GM12878 (cell line): ENCODE measurements around the gene BNC2. TPM values are rescaled to one million over a fixed set of nuclear protein-coding genes. Genes with fewer than 3 reads are reported as not detected.

Experiments used
- ATAC-seq: fragments of 200-7000 bp; cut with Tn5 transposase; 3 replicates; pipeline ENCODE4 v1.9.1; 2020; ENCODE audit warnings: mild to moderate bottlenecking, moderate library complexity
- BruUV-seq: library from RNA; stranded (reverse); fragments of 400-500 nt; replicated peaks from 2 replicates; lab custom pipeline; 2021; lab: Mats Ljungman, UMichigan
- CTCF ChIA-PET: fragments of 300-600 bp; sonication (Branson Sonifier 250); formaldehyde crosslinking; extraction: SDS; loops from one replicate; lab custom pipeline; 2021; ENCODE audit warnings: inconsistent platforms; lab: Yijun Ruan, JAX
- POLR2A ChIA-PET: fragments of 350-600 bp; formaldehyde crosslinking; extraction: SDS; loops from one replicate; lab custom pipeline; 2021; ENCODE audit warnings: inconsistent platforms; lab: Charles Lee
- RAD21 ChIA-PET: fragments of 300-600 bp; sonication (Branson Sonifier 250); formaldehyde crosslinking; loops from one replicate; lab custom pipeline; 2023; ENCODE audit warnings: antibody characterized with exemption; ENCODE audit not compliant: unreplicated experiment; lab: Charles Lee
- SMC1A ChIA-PET: fragments of 300-600 bp; sonication (Branson Sonifier 250); formaldehyde crosslinking; loops from one replicate; lab custom pipeline; 2023; ENCODE audit not compliant: unreplicated experiment, uncharacterized antibody; lab: Charles Lee
- DNase-seq: peaks from one replicate; pipeline ENCODE4 v3.0.0-alpha.2; 2011; ENCODE audit warnings: low read depth, low spot score
- FAIRE-seq: peaks from 3 replicates; lab custom pipeline; 2011; peaks lifted over from hg19 to GRCh38; lab: Jason Lieb, UNC
- H2AFZ ChIP-seq: 2 replicates; pipeline ENCODE4 v1.6.0; 2011; ENCODE audit warnings: low read depth, low read length, control low read depth; ENCODE audit not compliant: control insufficient read depth
- H3K27ac ChIP-seq: 2 replicates; pipeline ENCODE4 v1.5.1; 2011; ENCODE audit warnings: control low read depth; ENCODE audit not compliant: control insufficient read depth, insufficient read depth
- H3K27me3 ChIP-seq, 2 experiments: replicated peaks in 1 of 2; 2 replicates each; pipeline versions ENCODE4 v1.6.0 to v1.6.1; 2011; ENCODE audit warnings: low read length in 1 of 2; ENCODE audit not compliant: control insufficient read depth in 2 of 2, insufficient read depth in 2 of 2
- H3K36me3 ChIP-seq, 2 experiments: 2 replicates each; pipeline ENCODE4 v1.5.1; 2011; ENCODE audit warnings: low read length in 1 of 2; ENCODE audit not compliant: control insufficient read depth in 2 of 2, insufficient read depth in 2 of 2
- H3K4me1 ChIP-seq: 2 replicates; pipeline ENCODE4 v1.6.1; 2011; ENCODE audit warnings: mild to moderate bottlenecking, low read length, moderate library complexity, mixed read lengths; ENCODE audit not compliant: control insufficient read depth, insufficient read depth
- H3K4me2 ChIP-seq: 2 replicates; pipeline ENCODE4 v1.6.0; 2011; ENCODE audit warnings: control low read depth; ENCODE audit not compliant: control insufficient read depth, insufficient read depth
- H3K4me3 ChIP-seq: fragments of 200-600 bp; sonication (generic); 2 replicates; pipeline ENCODE4 v1.5.1; 2016
- H3K79me2 ChIP-seq: 2 replicates; pipeline ENCODE4 v1.6.0; 2011; ENCODE audit warnings: low read length; ENCODE audit not compliant: control insufficient read depth, insufficient read depth
- H3K9ac ChIP-seq: 2 replicates; pipeline ENCODE4 v1.8.0; 2011; ENCODE audit warnings: low read length, control low read depth, mixed read lengths; ENCODE audit not compliant: control insufficient read depth, insufficient read depth
- H3K9me3 ChIP-seq: replicated peaks from 3 replicates; pipeline ENCODE4 v1.5.1; 2011; ENCODE audit warnings: mild to moderate bottlenecking, low read length; ENCODE audit not compliant: control insufficient read depth, insufficient read depth
- H4K20me1 ChIP-seq: 2 replicates; pipeline ENCODE4 v1.6.0; 2011; ENCODE audit not compliant: control insufficient read depth, insufficient read depth
- GABPA ChIP-seq: IDR thresholded peaks from 2 replicates; pipeline ENCODE4 v1.6.1; 2014; ENCODE audit warnings: antibody characterized with exemption, low read depth, mild to moderate bottlenecking, inconsistent platforms
- HDGF ChIP-seq: fragments of 450-650 bp; IDR thresholded peaks from 2 replicates; pipeline ENCODE4 v1.6.1; 2016; ENCODE audit warnings: antibody characterized with exemption
- MTA2 ChIP-seq: fragments of 450-650 bp; IDR thresholded peaks from 2 replicates; pipeline ENCODE4 v1.6.1; 2016; ENCODE audit warnings: low read depth, mild to moderate bottlenecking, moderate library complexity
- NFYA ChIP-seq: IDR thresholded peaks from 2 replicates; pipeline ENCODE4 v1.6.1; 2011; ENCODE audit warnings: low read depth, mild to moderate bottlenecking, low read length, improper control_type of control experiment, borderline replicate concordance
- NFYB ChIP-seq: IDR thresholded peaks from 2 replicates; pipeline ENCODE4 v1.6.1; 2011; ENCODE audit warnings: low read depth, mild to moderate bottlenecking, low read length, improper control_type of control experiment, moderate library complexity; ENCODE audit not compliant: insufficient read depth
- SP1 ChIP-seq: IDR thresholded peaks from one replicate; pipeline ENCODE4 v1.6.1; 2011; ENCODE audit warnings: low read depth, low read length
- SPI1 ChIP-seq: IDR thresholded peaks from 2 replicates; pipeline ENCODE4 v1.6.1; 2011; ENCODE audit warnings: low read depth, mild to moderate bottlenecking, low read length, moderate library complexity, borderline replicate concordance; ENCODE audit not compliant: insufficient read depth
- SUPT20H ChIP-seq: IDR thresholded peaks from 2 replicates; pipeline ENCODE4 v1.6.1; 2011; ENCODE audit warnings: low read depth, mild to moderate bottlenecking, low read length, moderate library complexity, borderline replicate concordance; ENCODE audit not compliant: control insufficient read depth
- TCF7 ChIP-seq: IDR thresholded peaks from 2 replicates; pipeline ENCODE4 v1.6.1; 2014; ENCODE audit warnings: antibody characterized with exemption, borderline replicate concordance
- WGBS: methylation state at CpG from one replicate; pipeline ENCODE4 v1.1.6; 2016; ENCODE audit warnings: low lambda C conversion rate; ENCODE audit not compliant: insufficient replicate concordance, insufficient coverage; ENCODE audit errors: missing lambda C conversion rate; 5-methylcytosine and 5-hydroxymethylcytosine counted together
- in situ Hi-C: fragments of 300-500 bp; cut with MboI; formaldehyde crosslinking; loops from 9 replicates; pipeline ENCODE4 v1.14.3; 2018; ENCODE audit warnings: mixed read lengths
- intact Hi-C: fragments of 100-400 bp; cut with micrococcal nuclease; formaldehyde crosslinking; loops from one replicate; pipeline ENCODE4 v1.14.2; 2022; ENCODE audit not compliant: unreplicated experiment
- polyA plus RNA-seq, 11 experiments: library from polyadenylated mRNA; depleted of rRNA in 4 of 11; unstranded in 6 of 11; stranded (reverse) in 5 of 11; fragments of >200 nt; fragmentation: Nextera tagmentation in 4 of 11; fragmentation: Illumina TruSeq in 1 of 11; extraction: Ambion mirVana in 4 of 11; extraction: Trizol in 1 of 11; gene quantifications; 1 replicate in 1 of 11; 2 replicates in 10 of 11; pipeline versions ENCODE4 v1.2.1 to v1.2.3, GENCODE V29; 2011 to 2016; ENCODE audit warnings: inconsistent platforms in 2 of 11, missing spikeins in 2 of 11, low read depth in 1 of 11
- total RNA-seq, 4 experiments: library from RNA; depleted of rRNA in 3 of 4; stranded (reverse); fragments of >200 nt in 3 of 4; fragmentation: Illumina TruSeq in 1 of 4; extraction: Trizol in 1 of 4; gene quantifications; 2 replicates each; pipeline versions ENCODE4 v1.2.1 to v1.2.3, GENCODE V29; 2013 to 2021
- TF ChIP-seq, protein P1 (sequence below): fragments of 450-650 bp; formaldehyde crosslinking; IDR thresholded peaks from 2 replicates; pipeline ENCODE4 v1.4.0; 2022; ENCODE audit warnings: mild to moderate bottlenecking, moderate library complexity
- TF ChIP-seq, protein P2 (sequence below): IDR thresholded peaks from 2 replicates; pipeline ENCODE4 v1.6.1; 2011; ENCODE audit warnings: mild to moderate bottlenecking, low read depth, low read length, moderate library complexity; ENCODE audit not compliant: insufficient replicate concordance
- TF ChIP-seq, protein P3 (sequence below): fragments of 450-650 bp; IDR thresholded peaks from 2 replicates; pipeline ENCODE4 v1.6.1; 2017; ENCODE audit warnings: mild to moderate bottlenecking, moderate library complexity
- TF ChIP-seq, protein P4 (sequence below): fragments of 450-650 bp; IDR thresholded peaks from 2 replicates; pipeline ENCODE4 v1.6.1; 2017; ENCODE audit warnings: low read depth, mild to moderate bottlenecking, moderate library complexity

The BNC2 gene
- total and polyA plus RNA-seq, 10 of the 15 experiments (the other 5 are each of a cell fraction or from before 2014, with no cell fraction given) = 0.05 to 14.5 (median 0.26) TPM

DNA sequence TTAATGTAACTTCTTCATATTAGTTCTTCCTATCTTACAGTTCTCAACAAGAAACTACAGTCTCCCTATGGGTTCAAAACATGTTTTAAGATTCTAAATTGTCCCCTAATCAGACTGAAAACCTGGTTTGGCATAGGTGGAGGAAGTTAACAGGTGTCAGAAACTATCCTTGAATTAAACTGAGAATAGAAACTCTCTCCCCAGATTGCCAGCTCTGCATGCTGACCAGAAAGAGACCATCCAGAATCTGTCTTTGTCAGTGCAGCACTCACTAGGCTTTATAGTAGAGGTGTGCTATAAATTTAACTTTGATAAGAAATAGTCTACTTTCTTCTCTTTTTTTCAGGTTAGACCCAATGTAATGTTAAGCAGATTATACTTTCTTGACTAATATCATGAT, 63.8 kb downstream of the BNC2 start (continued):
- TF ChIP-seq, protein P1, sequence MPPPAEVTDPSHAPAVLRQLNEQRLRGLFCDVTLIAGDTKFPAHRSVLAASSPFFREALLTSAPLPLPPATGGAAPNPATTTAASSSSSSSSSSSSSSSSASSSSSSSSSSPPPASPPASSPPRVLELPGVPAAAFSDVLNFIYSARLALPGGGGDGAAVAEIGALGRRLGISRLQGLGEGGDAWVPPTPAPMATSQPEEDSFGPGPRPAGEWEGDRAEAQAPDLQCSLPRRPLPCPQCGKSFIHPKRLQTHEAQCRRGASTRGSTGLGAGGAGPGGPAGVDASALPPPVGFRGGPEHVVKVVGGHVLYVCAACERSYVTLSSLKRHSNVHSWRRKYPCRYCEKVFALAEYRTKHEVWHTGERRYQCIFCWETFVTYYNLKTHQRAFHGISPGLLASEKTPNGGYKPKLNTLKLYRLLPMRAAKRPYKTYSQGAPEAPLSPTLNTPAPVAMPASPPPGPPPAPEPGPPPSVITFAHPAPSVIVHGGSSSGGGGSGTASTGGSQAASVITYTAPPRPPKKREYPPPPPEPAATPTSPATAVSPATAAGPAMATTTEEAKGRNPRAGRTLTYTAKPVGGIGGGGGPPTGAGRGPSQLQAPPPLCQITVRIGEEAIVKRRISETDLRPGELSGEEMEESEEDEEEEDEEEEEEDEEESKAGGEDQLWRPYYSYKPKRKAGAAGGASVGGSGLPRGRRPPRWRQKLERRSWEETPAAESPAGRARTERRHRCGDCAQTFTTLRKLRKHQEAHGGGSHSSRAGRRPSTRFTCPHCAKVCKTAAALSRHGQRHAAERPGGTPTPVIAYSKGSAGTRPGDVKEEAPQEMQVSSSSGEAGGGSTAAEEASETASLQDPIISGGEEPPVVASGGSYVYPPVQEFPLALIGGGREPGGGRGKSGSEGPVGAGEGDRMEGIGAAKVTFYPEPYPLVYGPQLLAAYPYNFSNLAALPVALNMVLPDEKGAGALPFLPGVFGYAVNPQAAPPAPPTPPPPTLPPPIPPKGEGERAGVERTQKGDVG = no peak
- TF ChIP-seq NFYB = no peak
- TF ChIP-seq SUPT20H = no peak
- TF ChIP-seq, protein P2, sequence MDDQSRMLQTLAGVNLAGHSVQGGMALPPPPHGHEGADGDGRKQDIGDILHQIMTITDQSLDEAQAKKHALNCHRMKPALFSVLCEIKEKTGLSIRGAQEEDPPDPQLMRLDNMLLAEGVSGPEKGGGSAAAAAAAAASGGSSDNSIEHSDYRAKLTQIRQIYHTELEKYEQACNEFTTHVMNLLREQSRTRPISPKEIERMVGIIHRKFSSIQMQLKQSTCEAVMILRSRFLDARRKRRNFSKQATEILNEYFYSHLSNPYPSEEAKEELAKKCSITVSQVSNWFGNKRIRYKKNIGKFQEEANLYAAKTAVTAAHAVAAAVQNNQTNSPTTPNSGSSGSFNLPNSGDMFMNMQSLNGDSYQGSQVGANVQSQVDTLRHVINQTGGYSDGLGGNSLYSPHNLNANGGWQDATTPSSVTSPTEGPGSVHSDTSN = no peak
- TF ChIP-seq TCF7 = no peak
- TF ChIP-seq MTA2 = no peak

DNA sequence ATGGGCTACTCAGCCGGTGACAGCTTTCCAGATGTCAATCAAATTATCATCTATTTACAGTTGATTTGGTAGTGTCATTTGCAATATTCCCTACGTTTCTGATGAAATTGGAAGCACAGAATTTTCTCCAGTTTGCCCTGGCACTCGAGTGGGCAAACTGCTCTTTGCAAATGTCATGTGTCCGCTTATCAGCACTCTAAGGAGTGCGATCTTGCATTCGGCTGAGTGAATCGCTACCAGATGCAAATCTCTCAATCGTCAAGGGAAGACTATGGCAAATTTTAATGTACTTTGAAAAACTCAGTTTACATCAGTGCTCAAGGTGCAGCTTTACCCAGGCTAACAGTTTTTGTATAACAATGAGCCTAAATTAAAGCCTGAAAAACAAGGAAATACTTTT, 66.8 kb downstream of the BNC2 start:
- no peak for FAIRE-seq
- 47% methylated on average over 8 of the region's 8 CpGs for WGBS
- TF ChIP-seq, protein P3, sequence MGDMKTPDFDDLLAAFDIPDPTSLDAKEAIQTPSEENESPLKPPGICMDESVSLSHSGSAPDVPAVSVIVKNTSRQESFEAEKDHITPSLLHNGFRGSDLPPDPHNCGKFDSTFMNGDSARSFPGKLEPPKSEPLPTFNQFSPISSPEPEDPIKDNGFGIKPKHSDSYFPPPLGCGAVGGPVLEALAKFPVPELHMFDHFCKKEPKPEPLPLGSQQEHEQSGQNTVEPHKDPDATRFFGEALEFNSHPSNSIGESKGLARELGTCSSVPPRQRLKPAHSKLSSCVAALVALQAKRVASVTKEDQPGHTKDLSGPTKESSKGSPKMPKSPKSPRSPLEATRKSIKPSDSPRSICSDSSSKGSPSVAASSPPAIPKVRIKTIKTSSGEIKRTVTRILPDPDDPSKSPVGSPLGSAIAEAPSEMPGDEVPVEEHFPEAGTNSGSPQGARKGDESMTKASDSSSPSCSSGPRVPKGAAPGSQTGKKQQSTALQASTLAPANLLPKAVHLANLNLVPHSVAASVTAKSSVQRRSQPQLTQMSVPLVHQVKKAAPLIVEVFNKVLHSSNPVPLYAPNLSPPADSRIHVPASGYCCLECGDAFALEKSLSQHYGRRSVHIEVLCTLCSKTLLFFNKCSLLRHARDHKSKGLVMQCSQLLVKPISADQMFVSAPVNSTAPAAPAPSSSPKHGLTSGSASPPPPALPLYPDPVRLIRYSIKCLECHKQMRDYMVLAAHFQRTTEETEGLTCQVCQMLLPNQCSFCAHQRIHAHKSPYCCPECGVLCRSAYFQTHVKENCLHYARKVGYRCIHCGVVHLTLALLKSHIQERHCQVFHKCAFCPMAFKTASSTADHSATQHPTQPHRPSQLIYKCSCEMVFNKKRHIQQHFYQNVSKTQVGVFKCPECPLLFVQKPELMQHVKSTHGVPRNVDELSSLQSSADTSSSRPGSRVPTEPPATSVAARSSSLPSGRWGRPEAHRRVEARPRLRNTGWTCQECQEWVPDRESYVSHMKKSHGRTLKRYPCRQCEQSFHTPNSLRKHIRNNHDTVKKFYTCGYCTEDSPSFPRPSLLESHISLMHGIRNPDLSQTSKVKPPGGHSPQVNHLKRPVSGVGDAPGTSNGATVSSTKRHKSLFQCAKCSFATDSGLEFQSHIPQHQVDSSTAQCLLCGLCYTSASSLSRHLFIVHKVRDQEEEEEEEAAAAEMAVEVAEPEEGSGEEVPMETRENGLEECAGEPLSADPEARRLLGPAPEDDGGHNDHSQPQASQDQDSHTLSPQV = no peak
- TF ChIP-seq, protein P4, sequence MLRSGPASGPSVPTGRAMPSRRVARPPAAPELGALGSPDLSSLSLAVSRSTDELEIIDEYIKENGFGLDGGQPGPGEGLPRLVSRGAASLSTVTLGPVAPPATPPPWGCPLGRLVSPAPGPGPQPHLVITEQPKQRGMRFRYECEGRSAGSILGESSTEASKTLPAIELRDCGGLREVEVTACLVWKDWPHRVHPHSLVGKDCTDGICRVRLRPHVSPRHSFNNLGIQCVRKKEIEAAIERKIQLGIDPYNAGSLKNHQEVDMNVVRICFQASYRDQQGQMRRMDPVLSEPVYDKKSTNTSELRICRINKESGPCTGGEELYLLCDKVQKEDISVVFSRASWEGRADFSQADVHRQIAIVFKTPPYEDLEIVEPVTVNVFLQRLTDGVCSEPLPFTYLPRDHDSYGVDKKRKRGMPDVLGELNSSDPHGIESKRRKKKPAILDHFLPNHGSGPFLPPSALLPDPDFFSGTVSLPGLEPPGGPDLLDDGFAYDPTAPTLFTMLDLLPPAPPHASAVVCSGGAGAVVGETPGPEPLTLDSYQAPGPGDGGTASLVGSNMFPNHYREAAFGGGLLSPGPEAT = no peak
- TF ChIP-seq SP1 = no peak
- TF ChIP-seq SPI1 = no peak
- TF ChIP-seq HDGF = no peak
- no peak for TF ChIP-seq GABPA
- no peak for TF ChIP-seq NFYA

More for the DNA sequence above, 66.8 kb downstream of the BNC2 start:
- no peak overlapping the region for H3K4me3 ChIP-seq
- intact Hi-C loops (no loop called here), in situ Hi-C loops (no loop called here)
- H3K79me2 ChIP-seq = no peaks in the 10 kb centered on the region
- no TSS peak for BruUV-seq
- no peaks in the 10 kb centered on the region for H3K9me3 ChIP-seq
- ChIA-PET CTCF (no interaction called here), RAD21 (no interaction called here), SMC1A (interaction anchor here (1.4 kb wide), 1 partner anchor 9 kb away, joined by 3 read pairs; no protein-coding TSS in a partner anchor), POLR2A (no interaction called here)
- no peaks in the 10 kb centered on the region for H3K27me3 ChIP-seq
- ATAC-seq (no peak), DNase-seq (no peak)
- no peaks in the 10 kb centered on the region for H3K36me3 ChIP-seq
- no peak overlapping the region for H3K9ac ChIP-seq
- no peaks in the 10 kb centered on the region for H3K4me1 ChIP-seq
- no peak overlapping the region for H3K4me2 ChIP-seq
- H3K27ac ChIP-seq = no peak overlapping the region
- no peaks in the 10 kb centered on the region for H4K20me1 ChIP-seq
- no peak overlapping the region for H2AFZ ChIP-seq
